D721Med (cell line): Measurements from ENCODE around the gene FUCA1.
"Not testable (repeated sequence)": the region's sequence is repeated elsewhere in the genome, so short reads cannot be mapped to it uniquely, and the experiment has no call there.

Source experiments
- DNase-seq: peaks from one replicate; pipeline ENCODE4 v3.0.0; 2011; ENCODE audit warnings: low spot score; ENCODE audit not compliant: insufficient read length
- FAIRE-seq: peaks from 2 replicates; lab custom pipeline; 2011; peaks lifted over from hg19 to GRCh38; lab: Jason Lieb, UNC
- CTCF ChIP-seq: IDR thresholded peaks from 2 replicates; pipeline ENCODE4 v1.5.1; 2012; ENCODE audit warnings: mild to moderate bottlenecking, control low read depth; ENCODE audit not compliant: insufficient read depth; ENCODE audit errors: missing control alignments

The FUCA1 gene

GRCh38 chr1:23862640-23863039, 5.5 kb downstream of the FUCA1 start:
- FAIRE-seq, result no peak
- DNase-seq, result no peak
- TF ChIP-seq CTCF, result no peak

DNA sequence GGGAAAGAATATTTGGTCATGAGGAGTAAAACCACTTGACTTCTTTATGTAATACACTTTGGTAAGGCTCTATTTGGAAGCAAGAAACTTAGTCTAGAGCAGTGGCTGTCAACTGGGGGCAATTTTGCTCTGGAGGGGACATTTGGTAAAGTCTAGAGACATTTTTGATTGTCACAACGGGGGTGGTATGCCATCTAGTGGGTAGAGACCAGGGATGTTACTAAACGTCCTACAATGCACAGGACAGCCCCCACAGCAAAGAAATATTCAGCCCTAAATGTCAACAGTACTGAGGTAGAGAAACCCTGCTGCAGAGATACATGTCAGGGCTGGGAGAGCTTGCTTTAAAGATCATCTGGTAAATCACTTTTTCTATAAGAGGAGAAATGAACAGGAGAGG, 13.5 kb downstream of the FUCA1 start:
- FAIRE-seq (no peak), DNase-seq (no peak)
- TF ChIP-seq CTCF, result peak; percentile 31

GRCh38 chr1:23853124-23853523, 15.0 kb downstream of the FUCA1 start:
- FAIRE-seq, DNase-seq: not testable (repeated sequence)

DNA sequence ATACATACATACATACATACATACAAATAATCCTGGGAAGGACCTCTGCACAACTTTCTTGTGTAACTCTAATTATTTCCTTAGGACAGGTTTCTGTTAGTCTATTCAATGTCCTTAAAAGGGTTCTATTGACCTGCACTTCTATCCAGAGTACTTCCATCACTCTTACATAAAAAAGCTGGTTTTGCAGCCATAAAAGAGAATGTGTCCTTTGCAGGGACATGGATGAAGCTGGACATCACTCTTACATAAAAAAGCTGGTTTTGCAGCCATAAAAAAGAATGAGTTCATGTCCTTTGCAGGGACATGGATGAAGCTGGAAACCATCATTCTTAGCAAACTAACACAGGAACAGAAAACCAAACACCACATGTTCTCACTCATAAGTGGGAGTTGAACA, 16.7 kb downstream of the FUCA1 start:
- not testable (repeated sequence) for FAIRE-seq, DNase-seq

DNA sequence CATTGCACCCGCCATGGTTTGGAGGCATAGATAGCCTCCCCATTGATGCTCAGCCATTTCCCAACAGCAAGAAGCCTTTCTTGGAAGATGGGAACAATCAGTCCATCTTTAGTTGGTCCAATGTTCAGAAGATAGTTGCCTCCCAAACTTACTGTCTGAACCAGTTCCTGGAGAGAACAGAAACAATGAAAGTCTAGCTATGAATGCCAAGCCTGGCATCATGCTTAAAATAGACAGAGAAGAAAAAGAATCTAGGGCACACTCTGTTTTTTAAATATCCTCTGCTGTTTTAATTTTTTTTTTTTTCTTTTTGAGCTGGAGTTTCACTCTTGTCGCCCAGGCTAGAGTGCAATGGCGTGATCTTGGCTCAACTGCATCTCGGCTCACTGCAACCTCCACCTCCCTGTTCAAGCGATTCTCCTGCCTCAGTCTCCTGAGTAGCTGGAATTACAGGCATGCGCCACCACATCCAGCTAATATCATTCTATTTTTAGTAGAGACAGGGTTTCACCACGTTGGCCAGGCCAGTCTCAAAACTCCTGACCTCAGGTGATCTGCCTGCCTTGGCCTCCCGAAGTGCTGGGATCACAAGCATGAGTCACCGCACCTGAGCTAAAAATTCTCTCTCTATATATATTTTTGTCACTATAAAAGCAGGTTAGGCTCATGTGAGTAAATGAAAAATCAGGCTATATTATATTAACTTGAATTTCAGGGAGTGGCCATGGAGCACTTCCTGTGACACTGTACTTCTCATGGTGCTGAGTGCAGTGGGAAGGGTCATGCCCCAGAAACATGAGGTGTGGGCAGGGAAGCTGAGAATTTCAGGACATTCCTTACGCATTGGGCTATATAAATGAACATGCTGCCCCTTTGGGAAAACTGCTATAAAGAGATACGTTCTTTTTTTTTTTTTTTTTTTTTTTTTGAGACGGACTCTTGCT, 19.1 kb downstream of the FUCA1 start:
- DNase-seq (no peak), FAIRE-seq (no peak)
- no peak for TF ChIP-seq CTCF

GRCh38 chr1:23847482-23848095, 20.5 kb downstream of the FUCA1 start:
- DNase-seq, FAIRE-seq: not testable (repeated sequence)

GRCh38 chr1:23845163-23845562, 22.9 kb downstream of the FUCA1 start:
- no peak for TF ChIP-seq CTCF
- no peak for DNase-seq
- FAIRE-seq, result no peak

DNA sequence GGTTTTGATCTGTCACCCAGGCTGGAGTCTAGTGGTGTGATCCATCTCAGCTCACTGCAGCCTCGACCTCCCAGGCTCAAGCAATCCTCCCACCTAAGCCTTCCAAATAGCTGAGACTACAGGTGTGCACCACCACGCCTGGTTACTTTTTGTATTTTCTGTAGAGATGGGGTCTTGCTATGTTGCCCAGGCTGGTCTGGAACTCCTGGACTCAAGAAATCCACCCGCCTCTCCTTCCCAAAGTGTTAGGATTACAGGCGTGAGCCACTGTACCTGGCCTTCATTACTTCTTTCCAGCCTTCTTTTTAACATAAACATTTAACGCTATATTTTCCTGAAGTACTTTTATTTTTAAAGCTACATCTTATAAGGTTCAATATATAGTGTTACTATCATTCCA, 24.4 kb downstream of the FUCA1 start:
- no peak for TF ChIP-seq CTCF
- DNase-seq (no peak), FAIRE-seq (no peak)
